ENCODE measurements around the gene EPHB2.

DNA sequence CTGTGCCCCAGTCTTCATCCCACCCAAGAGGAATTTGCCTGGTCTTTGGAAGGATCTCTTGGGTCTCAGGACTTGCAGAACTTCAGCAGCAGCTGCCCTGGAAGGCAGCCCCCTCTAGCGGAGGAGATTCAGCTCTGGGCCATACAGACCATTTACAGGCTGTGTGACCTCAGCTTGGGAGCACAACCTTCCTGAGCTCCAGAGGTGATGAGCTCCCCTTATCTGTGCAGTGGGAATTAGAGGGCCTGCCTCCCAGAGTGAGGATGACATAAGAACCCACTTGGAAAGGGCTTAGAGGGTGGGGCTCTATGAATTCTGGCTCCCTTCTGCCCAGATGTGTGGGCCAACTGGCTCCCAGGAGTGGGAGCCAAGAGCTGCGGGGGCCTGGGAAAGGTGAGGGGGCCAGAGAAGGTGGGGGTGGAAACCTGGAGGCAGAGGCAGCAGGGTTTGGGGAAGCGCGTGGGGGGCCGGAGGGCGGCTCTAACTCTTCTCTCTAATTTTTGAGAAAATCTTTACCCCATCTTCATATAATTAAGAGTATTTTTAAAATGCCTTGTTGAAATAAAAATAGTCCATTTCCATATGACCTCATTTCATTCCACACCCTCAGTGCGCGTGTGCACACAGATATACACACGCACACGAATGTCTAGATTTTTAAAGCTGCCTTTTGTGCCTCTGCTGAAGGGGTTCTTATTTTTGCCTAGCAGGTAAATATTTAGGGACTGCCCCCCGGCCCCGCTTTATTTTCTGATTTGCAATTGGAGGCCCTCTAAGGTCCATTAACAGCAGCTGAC lies 21.5 kb downstream of the EPHB2 start:
- TF ChIP-seq TAF1 (IDR thresholded peaks at IDR 0.05; ENCODE audit: borderline replicate concordance, insufficient read depth, low read length) (no peak), SIN3A (IDR thresholded peaks at IDR 0.05; ENCODE audit: borderline replicate concordance, insufficient read depth, low read length) (no peak), POLR2AphosphoS5 (IDR thresholded peaks at IDR 0.05; ENCODE audit: low read depth, low read length) (no peak), FOXP2 (optimal IDR thresholded peaks at IDR 0.05; ENCODE audit: borderline replicate concordance, extremely low read depth, extremely low read length, insufficient read depth) (no peak)
- TF ChIP-seq, protein P1, sequence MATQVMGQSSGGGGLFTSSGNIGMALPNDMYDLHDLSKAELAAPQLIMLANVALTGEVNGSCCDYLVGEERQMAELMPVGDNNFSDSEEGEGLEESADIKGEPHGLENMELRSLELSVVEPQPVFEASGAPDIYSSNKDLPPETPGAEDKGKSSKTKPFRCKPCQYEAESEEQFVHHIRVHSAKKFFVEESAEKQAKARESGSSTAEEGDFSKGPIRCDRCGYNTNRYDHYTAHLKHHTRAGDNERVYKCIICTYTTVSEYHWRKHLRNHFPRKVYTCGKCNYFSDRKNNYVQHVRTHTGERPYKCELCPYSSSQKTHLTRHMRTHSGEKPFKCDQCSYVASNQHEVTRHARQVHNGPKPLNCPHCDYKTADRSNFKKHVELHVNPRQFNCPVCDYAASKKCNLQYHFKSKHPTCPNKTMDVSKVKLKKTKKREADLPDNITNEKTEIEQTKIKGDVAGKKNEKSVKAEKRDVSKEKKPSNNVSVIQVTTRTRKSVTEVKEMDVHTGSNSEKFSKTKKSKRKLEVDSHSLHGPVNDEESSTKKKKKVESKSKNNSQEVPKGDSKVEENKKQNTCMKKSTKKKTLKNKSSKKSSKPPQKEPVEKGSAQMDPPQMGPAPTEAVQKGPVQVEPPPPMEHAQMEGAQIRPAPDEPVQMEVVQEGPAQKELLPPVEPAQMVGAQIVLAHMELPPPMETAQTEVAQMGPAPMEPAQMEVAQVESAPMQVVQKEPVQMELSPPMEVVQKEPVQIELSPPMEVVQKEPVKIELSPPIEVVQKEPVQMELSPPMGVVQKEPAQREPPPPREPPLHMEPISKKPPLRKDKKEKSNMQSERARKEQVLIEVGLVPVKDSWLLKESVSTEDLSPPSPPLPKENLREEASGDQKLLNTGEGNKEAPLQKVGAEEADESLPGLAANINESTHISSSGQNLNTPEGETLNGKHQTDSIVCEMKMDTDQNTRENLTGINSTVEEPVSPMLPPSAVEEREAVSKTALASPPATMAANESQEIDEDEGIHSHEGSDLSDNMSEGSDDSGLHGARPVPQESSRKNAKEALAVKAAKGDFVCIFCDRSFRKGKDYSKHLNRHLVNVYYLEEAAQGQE (IDR thresholded peaks at IDR 0.05; ENCODE audit: insufficient read depth in 1 of 2, low read depth in 2 of 2, low read length in 2 of 2): no peak

All from PFSK-1 (cell line).